GM04503 (cell line): ENCODE measurements around the gene DCX.

Experiments used
- DNase-seq: peaks from one replicate; pipeline ENCODE4 v3.0.0-alpha.2; 2012; ENCODE audit warnings: low read depth

Gene DCX

DNA sequence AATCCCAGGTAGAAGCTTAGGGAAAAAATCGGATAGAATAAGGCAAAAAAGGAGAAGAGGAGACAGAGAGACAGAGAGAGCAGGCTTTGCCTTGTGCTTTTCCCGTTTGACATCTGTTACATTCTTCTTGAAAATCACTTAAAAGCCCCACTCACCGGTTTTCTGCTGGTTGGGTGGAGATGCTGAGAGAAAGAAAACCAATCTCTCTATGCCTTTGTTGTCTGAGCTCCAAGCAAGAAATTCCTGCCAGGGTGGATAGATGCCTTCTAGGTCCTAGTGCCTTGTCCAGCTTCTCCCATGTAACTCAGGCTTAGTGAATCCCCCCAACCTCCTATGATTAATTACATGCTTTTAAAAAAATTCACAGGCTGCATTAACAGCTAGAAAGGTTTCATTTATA, at the start of gene DCX:
Gene DCX, minus strand, starts transcription at position 210 of the 400 bp plus-strand sequence. CDS start 1,794 bp downstream, outside the sequence.
- no peak for DNase-seq

DNA sequence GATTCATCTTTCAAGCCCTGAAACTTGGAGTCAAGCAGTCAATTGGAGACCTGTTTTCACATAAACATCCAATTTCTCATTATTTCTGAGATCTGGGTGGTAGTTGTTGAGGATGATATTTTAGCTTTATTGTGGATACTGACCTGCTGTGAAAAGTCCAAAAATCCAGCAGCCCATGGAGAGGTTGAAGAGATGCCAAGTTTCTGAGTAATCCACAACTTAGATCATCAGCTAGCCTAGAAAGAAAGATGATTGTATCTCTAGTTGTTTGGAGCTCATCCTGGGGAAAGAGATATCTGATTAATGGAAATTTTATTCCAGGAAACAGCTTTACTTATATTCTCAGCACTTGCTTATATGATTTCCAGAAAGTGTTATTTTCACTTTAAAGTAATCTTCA, 48.6 kb upstream of the DCX start:
- DNase-seq, result no peak

DNA sequence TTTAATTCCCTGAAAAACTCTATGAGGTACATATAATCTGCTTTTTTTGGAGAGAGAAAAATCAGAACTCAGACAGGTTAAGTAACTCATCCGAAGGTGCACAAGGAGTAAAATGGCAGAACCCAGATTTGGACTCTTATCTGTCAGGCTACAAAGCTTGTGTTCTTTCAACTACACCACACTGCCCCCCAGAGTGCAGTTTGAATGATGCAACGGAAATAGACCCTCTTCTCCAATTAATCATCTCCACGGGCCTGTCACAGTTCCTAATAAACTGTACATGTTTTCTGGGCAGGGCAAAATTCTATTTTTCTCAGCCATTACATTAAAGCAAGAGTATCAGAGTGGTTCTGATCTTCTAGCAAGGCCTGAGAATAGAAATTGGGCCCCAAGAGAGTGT, 35.3 kb upstream of the DCX start:
- DNase-seq, result no peak

DNA sequence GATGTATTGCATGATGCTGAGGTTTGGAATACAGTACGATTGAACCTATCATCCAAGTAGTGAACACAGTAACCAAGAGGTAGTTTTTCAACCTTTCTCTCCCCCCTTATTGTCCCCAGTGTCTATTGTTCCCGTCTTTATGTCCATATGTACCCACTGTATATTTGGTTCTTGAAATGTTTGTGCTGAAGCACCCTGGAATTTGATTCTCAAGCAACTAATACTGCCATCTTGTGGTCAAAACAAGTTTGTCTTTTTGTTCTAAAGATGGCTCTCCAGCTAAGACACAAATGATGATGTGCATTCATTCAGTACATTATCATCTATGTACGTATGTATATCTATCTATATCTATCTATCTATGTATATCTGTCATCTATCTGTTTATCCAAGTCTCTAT, 33.5 kb upstream of the DCX start:
- peak; percentile 6 for DNase-seq

DNA sequence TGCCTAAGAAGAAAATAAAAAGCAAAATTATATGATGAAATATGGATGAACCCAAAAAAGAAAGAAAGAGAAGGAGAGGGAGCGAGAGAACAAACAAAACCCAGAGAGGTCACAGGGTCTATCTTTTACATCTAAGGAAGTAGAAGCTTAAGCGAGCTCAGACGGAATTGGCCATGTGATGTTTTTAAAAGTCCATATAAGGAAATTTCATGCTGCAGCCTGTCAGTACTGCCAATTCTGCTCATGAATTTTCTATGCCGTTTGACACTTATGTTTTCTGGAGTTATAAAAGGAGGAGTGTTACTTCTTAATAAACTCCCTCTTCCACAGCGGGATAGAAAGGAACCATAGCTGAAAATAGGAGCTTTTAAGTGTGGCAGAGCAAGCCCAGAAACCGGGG, 32.9 kb upstream of the DCX start:
- no peak for DNase-seq

DNA sequence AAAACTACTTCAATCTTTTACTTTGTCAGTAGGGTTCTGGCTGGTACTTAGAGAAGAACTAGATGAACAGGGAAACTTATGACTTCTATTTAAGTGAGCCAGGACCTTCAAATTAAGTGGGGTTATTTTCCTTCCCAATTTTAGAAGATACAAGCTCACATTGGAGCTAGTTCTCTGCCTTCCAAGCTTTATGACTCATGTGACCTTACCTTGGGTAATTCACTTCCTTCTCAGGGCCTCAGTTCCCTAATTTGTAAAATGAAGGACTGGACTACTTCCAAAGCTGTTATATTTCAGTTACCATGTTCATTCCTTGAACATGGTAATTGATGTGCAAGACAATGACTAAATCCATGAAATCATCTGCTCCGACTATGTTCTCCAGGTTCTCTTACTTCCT, 32.0 kb upstream of the DCX start:
- no peak for DNase-seq

DNA sequence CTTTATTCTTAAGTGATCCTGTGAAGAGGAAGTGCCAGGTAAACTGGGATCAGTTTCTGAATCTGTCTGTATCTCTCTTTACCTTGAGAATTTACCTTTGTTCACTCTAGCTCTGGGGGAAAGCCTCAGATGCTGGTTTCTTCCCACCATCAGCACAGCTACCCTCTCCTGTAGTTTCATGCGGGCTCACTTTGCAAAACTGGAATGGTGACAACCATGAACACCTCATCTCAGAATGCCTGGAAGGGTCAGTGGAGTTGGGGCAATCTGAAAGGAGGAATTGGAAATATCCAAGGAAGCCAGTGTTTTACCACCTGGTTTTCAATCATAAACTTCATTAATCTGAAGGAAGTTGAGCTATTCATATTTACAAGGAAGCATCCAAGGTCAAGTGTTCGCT, 30.8 kb upstream of the DCX start:
- DNase-seq, result no peak

DNA sequence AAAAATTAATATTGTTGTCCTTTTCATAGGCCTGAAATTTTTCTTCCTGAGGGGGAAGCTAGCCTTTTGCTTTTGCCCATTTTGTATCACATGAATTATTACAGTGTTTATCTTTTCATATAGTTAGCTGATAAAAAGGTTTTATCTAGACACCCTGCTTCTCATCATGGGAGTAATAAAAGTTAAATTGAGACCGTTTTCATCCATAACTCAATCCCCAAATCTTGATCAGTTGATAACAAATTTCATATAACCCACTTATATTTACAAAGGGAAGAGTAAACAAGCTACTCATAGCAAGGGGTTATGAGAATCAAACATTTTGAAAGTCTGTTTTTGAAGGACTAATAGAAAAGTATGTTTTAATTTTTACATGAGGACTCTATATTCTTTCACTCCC, 23.5 kb upstream of the DCX start:
- no peak for DNase-seq

DNA sequence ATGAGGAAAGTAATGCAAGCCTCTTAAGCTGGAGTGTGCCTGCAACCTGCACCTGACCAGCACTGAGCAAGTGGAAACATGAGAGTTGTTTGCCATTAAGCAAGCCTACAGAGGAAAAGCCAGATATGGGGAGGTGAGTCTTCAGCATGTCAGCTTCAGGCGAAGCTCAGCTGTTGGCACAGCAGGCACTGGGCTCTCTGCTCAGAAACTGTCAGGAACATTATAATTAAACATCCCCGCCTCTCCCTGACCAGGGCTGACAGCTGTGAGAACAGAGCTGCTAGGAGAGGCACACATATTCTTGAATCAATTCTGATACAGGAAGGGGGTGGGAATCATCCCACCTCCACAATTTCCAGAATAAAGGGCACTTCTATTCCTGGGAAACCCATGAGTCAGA, 19.0 kb upstream of the DCX start:
- DNase-seq, result no peak

DNA sequence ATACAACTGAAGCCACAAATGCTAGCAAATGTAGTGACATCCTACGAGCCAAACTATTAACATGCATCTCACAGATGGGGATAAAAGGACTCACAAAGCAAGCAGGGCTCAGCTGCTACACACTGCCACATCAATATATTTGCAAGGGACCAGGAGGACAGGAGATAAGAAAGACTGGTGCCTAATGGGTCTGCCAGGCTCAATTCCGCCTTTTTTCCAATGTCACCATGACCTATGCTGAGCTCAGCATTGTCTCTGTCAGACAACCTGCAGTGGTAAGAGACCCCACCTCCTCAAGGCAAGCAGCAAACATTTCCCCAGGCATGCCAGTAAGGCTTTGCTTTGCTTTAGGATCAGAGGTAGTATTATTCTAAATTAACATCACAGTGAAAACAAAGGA, 435 bp downstream of the DCX start:
- no peak for DNase-seq

DNA sequence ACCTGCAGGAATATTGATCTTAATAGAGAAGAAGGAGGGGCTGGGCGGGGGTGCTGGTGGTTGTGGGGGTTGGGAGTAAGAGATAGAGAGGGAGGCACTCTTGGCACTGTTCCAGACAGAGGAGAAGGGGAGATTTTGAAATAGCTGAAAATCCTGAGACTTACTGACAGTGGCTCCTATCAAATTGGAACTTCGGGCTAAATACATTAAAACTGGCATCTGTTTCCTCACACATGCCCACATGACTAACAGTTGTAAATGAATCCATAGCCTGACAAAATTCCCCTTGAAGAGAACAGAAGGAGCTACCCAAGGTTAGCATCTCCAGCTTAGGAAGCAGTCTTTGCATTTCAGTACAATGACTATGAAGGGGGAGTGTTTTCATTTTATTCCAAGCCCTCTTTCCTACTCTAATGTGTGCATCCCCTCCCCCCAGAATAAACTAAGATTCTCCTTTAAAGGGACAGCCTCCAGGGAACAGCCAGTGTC, 1.4 kb downstream of the DCX start:
- no peak for DNase-seq

DNA sequence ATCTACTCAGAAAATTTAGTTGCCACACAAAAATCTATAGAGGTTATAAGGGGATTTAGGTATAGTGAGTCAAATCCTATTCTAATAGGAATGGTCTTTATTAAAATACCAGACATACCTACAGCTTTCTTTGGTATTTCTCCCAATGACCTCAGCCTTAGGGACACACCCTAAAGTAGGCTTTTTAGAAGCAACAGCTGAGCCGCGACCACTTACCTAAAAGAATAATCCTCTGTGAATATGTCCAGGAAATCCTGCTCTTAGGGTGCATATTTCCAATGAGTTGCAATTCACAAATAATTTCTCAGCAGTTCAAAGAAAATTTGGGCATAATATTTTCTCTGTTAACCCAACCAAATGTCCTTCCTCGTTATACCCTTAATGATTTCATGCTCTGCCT, 2.7 kb downstream of the DCX start:
- DNase-seq, result no peak

DNA sequence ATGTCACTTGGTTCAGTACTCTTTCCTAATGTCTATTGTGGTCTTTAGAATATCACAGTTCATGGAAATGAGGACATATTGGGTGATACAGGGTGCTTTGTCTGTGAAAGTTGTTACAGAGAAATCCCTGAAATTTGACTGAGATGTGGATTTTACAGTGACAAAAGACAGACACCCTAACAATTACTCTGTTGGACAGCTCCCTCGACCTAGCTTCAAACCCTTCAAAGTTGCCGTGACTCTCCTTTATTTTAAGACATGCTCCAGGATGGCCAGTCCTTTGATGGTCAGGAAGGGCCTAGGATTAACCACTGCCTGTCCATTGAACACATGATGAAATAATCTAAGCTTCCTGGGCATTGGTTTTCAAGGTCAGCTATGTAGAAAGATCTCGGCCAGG, 4.0 kb downstream of the DCX start:
- DNase-seq, result no peak

DNA sequence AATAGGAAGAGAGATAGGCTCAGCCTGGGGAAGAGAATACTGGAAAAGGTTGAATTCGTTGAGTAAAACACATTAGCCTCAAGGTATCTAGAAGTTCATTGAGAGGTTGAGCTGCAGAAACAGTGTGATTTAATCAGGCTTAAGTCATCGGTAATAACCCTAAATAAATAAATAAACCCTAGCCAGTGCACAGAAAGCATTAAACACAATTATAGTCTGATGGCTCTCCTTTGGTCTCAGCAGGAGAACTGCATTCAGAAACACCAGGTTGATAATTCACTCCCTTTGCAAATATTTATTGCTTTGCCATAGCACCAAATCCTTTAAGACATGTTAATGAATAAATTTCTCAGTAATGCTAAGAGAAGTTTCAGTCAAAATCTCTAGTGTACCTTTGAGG, 9.6 kb downstream of the DCX start:
- DNase-seq, result no peak

DNA sequence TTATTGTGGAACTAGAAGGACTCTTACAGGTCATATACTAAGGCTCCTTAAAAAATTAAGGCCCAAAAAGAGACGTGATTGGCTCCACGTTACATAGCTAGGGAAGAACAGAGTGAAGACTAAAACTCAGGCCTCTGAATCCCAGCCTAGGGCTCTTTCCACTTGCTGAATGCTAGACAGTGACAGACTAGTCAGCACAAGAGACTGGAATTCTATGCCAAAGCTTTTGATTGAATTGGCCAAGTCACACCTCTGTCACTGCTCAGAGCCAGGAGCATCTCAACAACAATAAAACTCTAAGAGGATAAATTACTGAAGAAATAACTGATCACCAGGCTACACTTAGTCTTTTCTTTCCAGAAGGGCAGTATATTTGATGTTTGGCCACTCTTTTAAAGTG, 16.8 kb downstream of the DCX start:
- DNase-seq, result no peak

DNA sequence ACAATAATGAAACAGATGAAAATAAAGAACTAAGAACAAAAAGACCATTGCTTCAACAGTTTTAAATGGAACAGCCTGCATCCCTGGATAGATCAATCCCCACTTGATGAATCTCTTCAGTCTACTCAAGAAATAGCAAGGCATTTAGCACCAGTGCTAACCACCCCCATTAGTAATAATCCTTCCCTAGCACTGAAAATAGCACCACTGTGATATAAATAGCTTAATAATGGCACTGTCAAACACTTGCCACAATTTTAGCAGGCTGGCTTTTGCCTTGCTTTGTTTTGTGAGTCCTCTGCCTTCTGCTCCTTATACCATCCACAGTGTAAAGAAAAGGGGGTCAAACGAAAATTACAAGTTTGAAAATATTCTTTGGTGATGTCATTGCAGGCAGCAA, 17.4 kb downstream of the DCX start:
- no peak for DNase-seq

DNA sequence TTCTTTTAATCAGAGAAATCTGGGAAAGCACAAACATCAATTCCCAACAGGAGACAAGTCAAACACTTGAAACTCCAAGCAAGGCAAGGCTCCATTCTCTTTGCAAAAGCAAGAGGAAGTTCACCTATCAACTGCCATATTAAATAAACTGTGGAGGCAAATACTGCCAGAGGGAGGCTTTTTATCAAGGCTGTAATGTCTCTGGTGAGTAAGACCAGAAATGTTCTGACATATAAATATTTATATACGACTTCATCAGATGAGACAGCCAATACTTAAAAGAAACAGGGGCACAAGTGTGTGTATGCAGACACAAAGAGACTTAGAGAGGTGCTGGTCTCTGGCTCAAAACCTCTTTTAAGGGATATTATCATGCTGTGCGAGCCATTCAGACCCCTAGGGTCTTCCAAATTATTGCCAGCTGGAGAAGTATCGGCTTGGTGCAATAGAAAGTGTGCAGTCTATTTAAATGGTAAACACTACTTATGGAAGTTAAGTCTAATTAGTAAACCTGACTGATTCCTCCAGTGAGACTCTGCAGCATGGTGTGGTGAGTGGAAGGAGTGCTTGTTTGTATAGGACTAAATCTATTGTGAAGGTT, 24.4 kb downstream of the DCX start:
- DNase-seq, result no peak

DNA sequence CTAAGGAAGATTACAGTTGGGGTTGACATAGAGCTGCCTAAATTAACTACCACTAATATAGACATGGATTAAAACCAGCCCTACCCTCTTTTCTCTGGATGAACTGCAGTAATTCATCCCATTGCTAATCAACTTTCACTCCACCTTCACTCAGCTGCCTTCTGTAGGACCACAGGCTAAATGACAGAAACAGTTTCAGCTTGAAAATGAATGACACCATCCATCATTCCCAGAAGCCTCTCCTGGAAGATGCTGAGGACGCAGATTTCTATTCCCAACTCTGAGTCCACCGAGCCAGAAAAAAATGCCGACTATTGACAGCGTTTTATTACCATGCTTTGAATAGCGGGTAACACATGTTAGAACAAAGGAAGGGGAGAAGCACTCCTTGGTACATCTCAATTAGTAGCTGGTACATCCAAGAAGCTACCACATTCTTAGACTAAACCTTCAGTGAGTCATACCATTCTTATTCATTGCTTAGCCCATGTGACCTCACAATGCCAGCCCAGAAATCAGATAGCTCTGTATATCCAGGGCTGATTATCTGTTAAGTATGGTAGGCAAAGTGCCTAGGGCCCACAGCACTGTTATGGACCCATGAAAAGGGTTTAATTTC, 25.3 kb downstream of the DCX start:
- no peak for DNase-seq

DNA sequence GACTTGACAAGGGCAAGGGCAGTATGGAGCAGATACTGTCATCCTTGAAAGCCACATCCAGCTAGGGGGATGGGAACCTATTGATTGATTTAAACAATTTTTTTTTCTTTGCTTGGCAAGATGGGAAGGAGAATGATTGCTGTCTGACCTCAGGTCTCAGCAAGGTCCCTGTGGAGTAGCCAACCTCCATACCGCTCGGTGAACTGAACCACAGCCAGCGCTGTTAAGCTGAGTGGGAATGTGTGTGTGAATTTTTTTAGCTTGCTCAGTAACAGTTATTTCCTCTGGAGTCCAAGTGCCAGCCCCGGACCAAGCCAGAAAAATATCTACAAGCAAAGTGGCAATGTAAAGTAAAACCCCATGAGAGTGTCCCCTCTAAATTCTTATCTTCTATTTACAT, 25.9 kb downstream of the DCX start:
- no peak for DNase-seq

DNA sequence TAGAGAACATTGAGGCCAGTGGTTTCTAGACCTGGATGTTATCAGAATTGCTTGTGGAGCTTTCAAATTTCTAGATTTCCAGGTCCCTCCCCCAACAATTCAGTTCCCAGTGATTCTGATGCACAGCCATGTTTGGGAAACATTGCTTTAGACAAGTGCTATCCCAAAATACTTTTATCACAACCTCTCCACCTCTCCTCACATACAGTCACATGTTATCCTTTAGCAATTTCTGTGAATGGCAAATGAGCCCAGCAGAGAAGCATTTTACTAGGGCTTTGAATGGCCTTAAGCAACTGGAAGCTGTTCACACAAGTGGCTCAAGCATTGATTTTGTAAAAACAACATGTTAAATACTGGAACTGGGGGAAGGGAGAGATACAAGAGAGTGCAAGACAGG, 29.7 kb downstream of the DCX start:
- DNase-seq, result no peak

DNA sequence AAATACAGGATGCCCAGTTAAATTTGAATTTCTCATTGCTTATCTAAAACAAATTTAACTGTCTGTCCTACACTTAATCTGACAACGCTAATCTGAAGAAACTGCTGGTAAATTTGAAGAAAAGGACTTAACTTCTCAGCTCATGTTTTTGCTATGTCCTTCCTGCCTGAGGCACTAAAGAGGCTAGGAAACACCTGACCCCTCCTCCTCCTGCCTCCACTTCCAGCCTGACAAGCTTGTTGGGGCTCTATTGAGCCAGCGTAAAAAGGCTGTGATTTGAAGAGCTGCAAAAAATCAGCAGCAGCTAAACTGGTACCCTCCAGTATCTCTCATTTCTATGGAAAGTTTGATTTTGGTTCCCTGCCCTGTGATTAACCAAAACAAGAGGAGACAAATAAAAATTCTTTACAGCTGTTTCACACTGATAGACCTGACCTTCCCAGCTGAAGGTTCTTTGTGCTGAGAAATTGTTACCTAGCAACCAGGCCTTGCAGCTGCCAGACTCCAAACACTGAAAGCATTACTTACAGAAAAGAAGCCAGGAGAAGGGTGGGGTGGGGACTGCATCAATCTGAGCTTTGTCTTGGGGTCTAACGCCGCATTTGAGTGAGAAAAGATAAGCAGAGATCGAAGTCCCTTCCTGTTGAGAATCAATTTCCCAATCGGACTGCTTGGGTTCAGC, 35.0 kb downstream of the DCX start:
- DNase-seq, result no peak

DNA sequence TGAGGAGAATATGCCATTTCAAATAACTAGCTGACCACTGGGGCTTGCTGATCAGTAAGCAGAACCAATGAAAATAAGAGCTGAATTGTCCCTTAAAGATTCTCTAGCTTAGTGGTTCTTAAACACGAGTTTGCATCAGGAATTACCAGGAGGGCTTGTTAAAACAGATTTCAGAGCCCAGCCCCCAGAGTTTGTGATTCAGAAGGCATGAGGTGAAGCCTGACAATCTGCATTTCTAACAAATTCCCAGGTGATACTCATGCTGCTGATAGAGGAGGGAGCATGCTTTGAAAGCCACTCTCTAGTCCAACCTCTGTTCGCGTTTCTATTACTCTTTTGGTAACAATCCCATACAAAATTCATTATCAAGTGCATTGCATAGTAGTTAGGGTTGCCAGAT, 35.5 kb downstream of the DCX start:
- DNase-seq, result no peak

DNA sequence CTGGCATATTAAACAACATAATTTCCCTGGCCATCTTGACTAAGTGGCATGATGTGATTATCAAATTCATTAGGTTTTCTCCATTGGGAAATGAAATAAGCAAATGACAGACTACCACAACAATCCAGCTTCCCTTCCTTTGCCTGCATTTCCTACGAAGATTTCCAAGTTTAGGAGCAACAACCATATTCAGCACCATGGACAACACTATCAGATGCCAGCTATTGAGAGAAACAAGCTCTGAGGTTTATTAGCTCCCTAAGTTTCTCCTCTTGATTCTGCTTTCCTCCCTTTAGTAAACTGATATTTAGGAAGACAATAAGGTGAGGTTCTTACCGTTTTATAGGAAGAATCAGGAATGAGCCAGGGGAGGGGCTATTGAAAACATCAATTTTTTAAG, 36.2 kb downstream of the DCX start:
- DNase-seq, result no peak

DNA sequence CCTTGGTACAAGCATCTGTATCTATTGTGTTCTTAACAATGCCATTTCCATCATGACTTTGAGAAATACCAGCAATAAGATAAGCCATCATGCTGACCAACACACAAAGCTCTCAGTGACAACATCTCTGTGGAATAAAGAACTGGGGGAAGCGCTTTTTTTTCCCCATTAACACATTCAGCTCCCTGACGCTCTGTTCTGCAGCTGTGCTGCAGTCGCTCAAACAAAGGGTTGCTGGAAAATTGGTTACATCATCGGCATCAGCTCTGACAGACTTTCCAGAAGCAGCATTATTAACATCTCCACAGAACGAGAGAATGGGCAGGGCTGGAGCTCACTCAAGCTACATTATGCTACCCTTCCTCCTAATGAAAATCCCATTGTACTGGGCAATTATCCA, 39.9 kb downstream of the DCX start:
- no peak for DNase-seq
